ENCODE data around the gene ATG4B. TPM values are rescaled to one million over a fixed set of nuclear protein-coding genes. Genes with fewer than 3 reads are reported as not detected.

Gene ATG4B
- total and polyA plus RNA-seq, 9 of the 15 experiments (the other 6 are each of a cell fraction or from before 2014, with no cell fraction given) = 5.9 to 58.8 (median 35.6) TPM

- H3K4me1 ChIP-seq (replicated peaks in 1 of 2; ENCODE audit: control insufficient read depth in 2 of 2, insufficient read depth in 2 of 2, low read length in 2 of 2) = peaks cover 0 to 4% of the 10 kb centered on the region in 2 experiments; a peak in 1 of 5 replicates
- in situ Hi-C loops (cut with MboI) (no loop called here), intact Hi-C loops (cut with micrococcal nuclease) (no loop called here)
- no peaks in the 10 kb centered on the region for H3K27me3 ChIP-seq (ENCODE audit: control insufficient read depth in 2 of 2, insufficient read depth in 2 of 2, low read length in 2 of 2)
- FAIRE-seq = no peak
- H3K79me2 ChIP-seq (ENCODE audit: control insufficient read depth, insufficient read depth, low read length) = no peaks in the 10 kb centered on the region
- peaks cover 68% of the 10 kb centered on the region; the same call in 2 of the 3 replicates for H3K36me3 ChIP-seq (ENCODE audit: control insufficient read depth, insufficient read depth, low read length)
- H2AFZ ChIP-seq (ENCODE audit: low read depth, low read length) = no peak overlapping the region
- H3K9ac ChIP-seq (ENCODE audit: insufficient read depth in 1 of 2, low read depth in 2 of 2, low read length in 2 of 2) = peak overlapping the region in 1 of 2 experiments; percentile 7; a peak in 1 of 4 replicates
- CTCF ChIA-PET (ENCODE audit: low intra/inter-chr PET ratio) = no interaction called here
- H3K27ac ChIP-seq (ENCODE audit: extremely low read depth, low read depth, low read length) = no peak overlapping the region
- peak in 1 of 4 experiments; percentile 1 for DNase-seq (ENCODE audit: extremely low read depth in 1 of 4, low spot score in 3 of 4)
- POLR2A ChIA-PET = no interaction called here
- H3K9me3 ChIP-seq (replicated peaks; ENCODE audit: control insufficient read depth, insufficient read depth, low read depth, low read length) = no peaks in the 10 kb centered on the region
- H3K9me1 ChIP-seq (ENCODE audit: control insufficient read depth, insufficient read depth, low read length) = no peaks in the 10 kb centered on the region
- no peak for TF ChIP-seq USF2 (CRISPR knock-in tag; IDR thresholded peaks at IDR 0.05)
- TF ChIP-seq KAT8 (IDR thresholded peaks at IDR 0.05; ENCODE audit: low read depth) = no peak
- no peak for TF ChIP-seq BHLHE40 (IDR thresholded peaks at IDR 0.05; ENCODE audit: low read length)
- no peak for TF ChIP-seq ZC3H4 (CRISPR knock-in tag; IDR thresholded peaks at IDR 0.05; ENCODE audit: borderline replicate concordance)
- TF ChIP-seq HIVEP1 (CRISPR knock-in tag; IDR thresholded peaks at IDR 0.05) = no peak
- TF ChIP-seq CBFA2T3 (IDR thresholded peaks at IDR 0.05) = no peak
- no peak for TF ChIP-seq ZNF589 (CRISPR knock-in tag; IDR thresholded peaks at IDR 0.05; ENCODE audit: low read depth)
- TF ChIP-seq ZKSCAN8 (CRISPR knock-in tag; IDR thresholded peaks at IDR 0.05) = no peak
- TF ChIP-seq ZNF75A (CRISPR knock-in tag; IDR thresholded peaks at IDR 0.05) = no peak
- no peak for TF ChIP-seq ZNF239 (CRISPR knock-in tag; IDR thresholded peaks at IDR 0.05)
- no peak for TF ChIP-seq CTCFL (IDR thresholded peaks at IDR 0.05; ENCODE audit: borderline replicate concordance, insufficient read depth, low read depth, low read length, poor library complexity, severe bottlenecking)
- TF ChIP-seq HMBOX1 (IDR thresholded peaks at IDR 0.05) = no peak
- no peak for TF ChIP-seq THAP7 (CRISPR knock-in tag; IDR thresholded peaks at IDR 0.05)
- no peak for TF ChIP-seq ZNF143 (CRISPR knock-in tag; IDR thresholded peaks at IDR 0.05)
- no peak for TF ChIP-seq NRF1 (conservative IDR thresholded peaks at IDR 0.05 in 1 of 2, IDR thresholded peaks at IDR 0.05 in 1 of 2)
- no peak for TF ChIP-seq ELK3 (CRISPR knock-in tag; IDR thresholded peaks at IDR 0.05)
- ATAC-seq = no peak
- WGBS (ENCODE audit: insufficient coverage, low coverage, missing lambda C conversion rate) = 90% methylated on average over 6 of the region's 15 CpGs
- no TSS peak for BruUV-seq (replicated peaks)
- no peak overlapping the region for H3K4me3 ChIP-seq
- no peak overlapping the region for H3K4me2 ChIP-seq (ENCODE audit: insufficient read depth, low read length)
- H4K20me1 ChIP-seq (replicated peaks; ENCODE audit: control insufficient read depth, insufficient read depth, low read length) = no peaks in the 10 kb centered on the region
Measured at GRCh38 chr2:241720560-241720959, 83.1 kb downstream of the ATG4B start.
